Activated CD4-positive, alpha-beta T cell treated with anti-CD3 and anti-CD28 coated beads, Interleukin-2, Interleukin-4, amounts not matched to agents 100 ng/mL and 50 ng/mL, durations not matched to agents 16 hours and 8 hours (primary cell): ENCODE results near the gene CD300LD.
"Not testable (repeated sequence)": the region's sequence is repeated elsewhere in the genome, so short reads cannot be mapped to it uniquely, and the experiment has no call there.

Source experiments
- DNase-seq: peaks from one replicate; pipeline ENCODE4 v3.0.0-alpha.2; 2020; ENCODE audit warnings: low spot score

Gene CD300LD

GRCh38 chr17:74592087-74592990 lies at the start of gene CD300LD:
Gene CD300LD (minus strand): TSS chr17:74592283. CDS start chr17:74592202, 81 bp downstream.
- DNase-seq = no peak

GRCh38 chr17:74641224-74641957 lies 49.3 kb upstream of the CD300LD start:
- DNase-seq = no peak

GRCh38 chr17:74639704-74640151 lies 47.6 kb upstream of the CD300LD start:
- peak; percentile 49 for DNase-seq

GRCh38 chr17:74637926-74638325 lies 45.8 kb upstream of the CD300LD start:
- no peak for DNase-seq

- DNase-seq = no peak
These were observed 45.2 kb upstream of the CD300LD start for GRCh38 chr17:74637265-74637664.

- DNase-seq = not testable (repeated sequence)
These were observed 44.5 kb upstream of the CD300LD start for GRCh38 chr17:74636541-74637085.

- no peak for DNase-seq
These were observed 43.3 kb upstream of the CD300LD start for GRCh38 chr17:74635418-74635817.

GRCh38 chr17:74633326-74633725 lies 41.2 kb upstream of the CD300LD start:
- no peak for DNase-seq

- no peak for DNase-seq
These were observed 40.5 kb upstream of the CD300LD start for GRCh38 chr17:74632617-74633016.

GRCh38 chr17:74631468-74632450 lies 39.7 kb upstream of the CD300LD start:
- no peak for DNase-seq

- not testable (repeated sequence) for DNase-seq
These were observed 38.2 kb upstream of the CD300LD start for GRCh38 chr17:74630251-74630650.

- no peak for DNase-seq
These were observed 33.6 kb upstream of the CD300LD start for GRCh38 chr17:74625661-74626060.

GRCh38 chr17:74624131-74624530 lies 32.0 kb upstream of the CD300LD start:
- DNase-seq = no peak

- no peak for DNase-seq
These were observed 31.6 kb upstream of the CD300LD start, which contains the start of gene CD300E for GRCh38 chr17:74623693-74624093. Gene CD300E (minus strand): TSS chr17:74623738. CDS start chr17:74623621, 117 bp downstream.

- DNase-seq = no peak
These were observed 27.1 kb upstream of the CD300LD start for GRCh38 chr17:74619077-74619673.

- no peak for DNase-seq
These were observed 26.4 kb upstream of the CD300LD start for GRCh38 chr17:74618451-74618850.

GRCh38 chr17:74616696-74617095 lies 24.6 kb upstream of the CD300LD start:
- DNase-seq = no peak

GRCh38 chr17:74612046-74612445 lies 20.0 kb upstream of the CD300LD start:
- DNase-seq = no peak

GRCh38 chr17:74610108-74610507 lies 18.0 kb upstream of the CD300LD start:
- DNase-seq = no peak

- DNase-seq = no peak
These were observed 16.4 kb upstream of the CD300LD start for GRCh38 chr17:74608511-74608910.

- DNase-seq = no peak
These were observed 15.1 kb upstream of the CD300LD start for GRCh38 chr17:74607221-74607620.
